Mesenchymal stem cell (in vitro differentiated cells and primary cell): ENCODE data around the gene TMEM141.
"Not testable (repeated sequence)": the region's sequence is repeated elsewhere in the genome, so short reads cannot be mapped to it uniquely, and the experiment has no call there.

Source experiments
- DNase-seq: peaks from one replicate; pipeline ENCODE4 v3.0.0-alpha.2; 2013
- H2AFZ ChIP-seq: one replicate; pipeline ENCODE4 v1.6.1; 2013; ENCODE audit warnings: low read depth, mild to moderate bottlenecking, control low read depth, inconsistent platforms, low read length, moderate library complexity
- H2AK5ac ChIP-seq: 2 replicates; pipeline ENCODE4 v1.6.1; 2013; ENCODE audit warnings: low read length, moderate library complexity, mild to moderate bottlenecking, inconsistent platforms; ENCODE audit not compliant: severe bottlenecking
- H2BK120ac ChIP-seq: one replicate; pipeline ENCODE4 v1.6.1; 2013; ENCODE audit warnings: low read depth, mild to moderate bottlenecking, inconsistent platforms, low read length, moderate library complexity
- H2BK12ac ChIP-seq, 2 experiments: one replicate each; pipeline ENCODE4 v1.6.1; 2013; ENCODE audit warnings: inconsistent platforms in 2 of 2, low read length in 2 of 2, mild to moderate bottlenecking in 2 of 2, moderate library complexity in 2 of 2, control low read depth in 1 of 2
- H2BK15ac ChIP-seq: one replicate; pipeline ENCODE4 v1.6.1; 2013; ENCODE audit warnings: mild to moderate bottlenecking, low read depth, inconsistent platforms; ENCODE audit not compliant: poor library complexity, severe bottlenecking
- H2BK5ac ChIP-seq: 2 replicates; pipeline ENCODE4 v1.6.1; 2013; ENCODE audit warnings: low read depth, mild to moderate bottlenecking, low read length, control low read depth, inconsistent platforms; ENCODE audit not compliant: poor library complexity, severe bottlenecking
- H3K14ac ChIP-seq, 2 experiments: one replicate each; pipeline ENCODE4 v1.6.1; 2013; ENCODE audit warnings: inconsistent platforms in 2 of 2, low read length in 2 of 2, control low read depth in 1 of 2, mild to moderate bottlenecking in 1 of 2, moderate library complexity in 1 of 2
- H3K18ac ChIP-seq, 2 experiments: one replicate each; pipeline ENCODE4 v1.6.1; 2013; ENCODE audit warnings: inconsistent platforms in 2 of 2, low read length in 2 of 2, control low read depth in 1 of 2, low read depth in 1 of 2, mild to moderate bottlenecking in 1 of 2
- H3K23ac ChIP-seq, 2 experiments: one replicate each; pipeline ENCODE4 v1.6.1; 2013; ENCODE audit warnings: inconsistent platforms in 2 of 2, low read length in 2 of 2, mild to moderate bottlenecking in 2 of 2, moderate library complexity in 2 of 2, control low read depth in 1 of 2
- H3K27ac ChIP-seq: 2 replicates; pipeline ENCODE4 v1.5.1; 2013; ENCODE audit warnings: mild to moderate bottlenecking, moderate library complexity, low read length, control low read depth, inconsistent platforms; ENCODE audit not compliant: poor library complexity, severe bottlenecking
- H3K27me3 ChIP-seq, 2 experiments: 2 replicates each; pipeline versions ENCODE4 v1.6.1 to v1.7.0; 2013; ENCODE audit warnings: low read length in 2 of 2, mild to moderate bottlenecking in 2 of 2, moderate library complexity in 2 of 2, control low read depth in 1 of 2, inconsistent platforms in 1 of 2; ENCODE audit not compliant: control insufficient read depth in 1 of 2, insufficient read depth in 1 of 2
- H3K36me3 ChIP-seq, 2 experiments: 2 replicates each; pipeline versions ENCODE4 v1.6.1 to v1.7.0; 2013; ENCODE audit warnings: low read length in 2 of 2, control low read depth in 1 of 2, inconsistent platforms in 1 of 2, low read depth in 1 of 2, mild to moderate bottlenecking in 1 of 2; ENCODE audit not compliant: insufficient read depth in 2 of 2, control insufficient read depth in 1 of 2
- H3K4ac ChIP-seq, 2 experiments: one replicate each; pipeline ENCODE4 v1.6.1; 2013; ENCODE audit warnings: inconsistent platforms in 2 of 2, low read length in 2 of 2, mild to moderate bottlenecking in 2 of 2, moderate library complexity in 2 of 2, control low read depth in 1 of 2, low read depth in 1 of 2
- H3K4me1 ChIP-seq: 2 replicates; pipeline ENCODE4 v1.6.1; 2013; ENCODE audit warnings: low read depth, low read length, control low read depth; ENCODE audit not compliant: control insufficient read depth, insufficient read depth
- H3K4me2 ChIP-seq: 2 replicates; pipeline ENCODE4 v1.6.1; 2013; ENCODE audit warnings: low read length, mild to moderate bottlenecking, inconsistent platforms; ENCODE audit not compliant: poor library complexity, severe bottlenecking
- H3K4me3 ChIP-seq, 2 experiments: 2 replicates each; pipeline versions ENCODE4 v1.5.1 to v1.7.0; 2013; ENCODE audit warnings: low read length in 2 of 2, mild to moderate bottlenecking in 2 of 2, control low read depth in 1 of 2, low read depth in 1 of 2; ENCODE audit not compliant: insufficient read depth in 1 of 2
- H3K79me1 ChIP-seq: replicated peaks from 2 replicates; pipeline ENCODE4 v1.6.1; 2013; ENCODE audit warnings: mild to moderate bottlenecking, control low read depth, low read length, inconsistent platforms; ENCODE audit not compliant: poor library complexity, severe bottlenecking
- H3K9ac ChIP-seq: 2 replicates; pipeline ENCODE4 v1.7.0; 2013; ENCODE audit warnings: mild to moderate bottlenecking, low read length, moderate library complexity
- H3K9me3 ChIP-seq: 2 replicates; pipeline ENCODE4 v1.7.0; 2013; ENCODE audit warnings: mild to moderate bottlenecking, low read length; ENCODE audit not compliant: control insufficient read depth
- H4K8ac ChIP-seq: one replicate; pipeline ENCODE4 v1.6.1; 2013; ENCODE audit warnings: inconsistent platforms, mild to moderate bottlenecking, low read length, moderate library complexity
- H4K91ac ChIP-seq: one replicate; pipeline ENCODE4 v1.6.1; 2013; ENCODE audit warnings: mild to moderate bottlenecking, low read length, inconsistent platforms
- WGBS: methylation state at CpG from one replicate; pipeline ENCODE4 v1.1.7; 2013; ENCODE audit warnings: mixed read lengths; 5-methylcytosine and 5-hydroxymethylcytosine counted together

The TMEM141 gene

DNA sequence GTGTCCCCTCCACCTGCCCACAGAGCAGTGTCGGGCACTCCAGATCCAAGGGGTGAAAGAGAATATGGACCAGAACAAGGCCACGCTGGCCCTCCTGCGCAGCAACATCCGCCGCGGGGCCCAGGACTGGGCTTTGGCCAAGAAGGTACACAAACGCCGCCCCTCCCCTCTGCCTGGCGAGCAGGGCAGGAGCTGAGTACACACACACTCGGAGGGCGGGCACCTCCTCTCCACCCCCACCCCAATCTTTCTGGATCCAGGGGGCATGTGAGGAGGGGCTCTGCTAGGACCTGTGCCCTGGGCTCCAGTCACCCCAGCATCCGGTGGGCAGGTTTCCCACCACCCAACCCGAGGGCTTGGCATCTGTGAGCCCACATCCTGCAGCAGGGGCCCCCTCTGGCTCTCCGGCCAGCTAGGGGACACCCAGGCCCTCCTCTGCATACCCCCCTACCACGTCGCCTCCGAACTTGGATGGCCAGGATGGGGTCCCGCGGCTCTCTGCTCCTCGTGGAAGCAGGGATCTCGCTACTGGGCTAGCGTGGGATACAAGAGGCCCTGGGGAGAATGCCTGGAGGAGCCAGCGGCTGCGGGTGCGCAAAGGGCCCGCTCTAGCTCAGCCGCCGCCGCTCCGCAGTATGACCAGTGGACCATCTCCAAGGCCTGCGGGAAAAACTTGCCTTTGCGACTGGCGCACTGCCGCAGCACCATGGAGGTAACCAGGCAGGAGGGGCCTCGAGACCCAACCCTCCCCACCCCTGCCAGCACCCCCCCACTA lies 8.1 kb downstream of the TMEM141 start:
- peak overlapping the region in 1 of 2 experiments; percentile 78 for H3K18ac ChIP-seq
- peak overlapping the region in 1 of 2 experiments; percentile 28 for H2BK12ac ChIP-seq
- whole genome bisulfite sequencing = 60% methylated on average over 35 of the region's 35 CpGs

DNA sequence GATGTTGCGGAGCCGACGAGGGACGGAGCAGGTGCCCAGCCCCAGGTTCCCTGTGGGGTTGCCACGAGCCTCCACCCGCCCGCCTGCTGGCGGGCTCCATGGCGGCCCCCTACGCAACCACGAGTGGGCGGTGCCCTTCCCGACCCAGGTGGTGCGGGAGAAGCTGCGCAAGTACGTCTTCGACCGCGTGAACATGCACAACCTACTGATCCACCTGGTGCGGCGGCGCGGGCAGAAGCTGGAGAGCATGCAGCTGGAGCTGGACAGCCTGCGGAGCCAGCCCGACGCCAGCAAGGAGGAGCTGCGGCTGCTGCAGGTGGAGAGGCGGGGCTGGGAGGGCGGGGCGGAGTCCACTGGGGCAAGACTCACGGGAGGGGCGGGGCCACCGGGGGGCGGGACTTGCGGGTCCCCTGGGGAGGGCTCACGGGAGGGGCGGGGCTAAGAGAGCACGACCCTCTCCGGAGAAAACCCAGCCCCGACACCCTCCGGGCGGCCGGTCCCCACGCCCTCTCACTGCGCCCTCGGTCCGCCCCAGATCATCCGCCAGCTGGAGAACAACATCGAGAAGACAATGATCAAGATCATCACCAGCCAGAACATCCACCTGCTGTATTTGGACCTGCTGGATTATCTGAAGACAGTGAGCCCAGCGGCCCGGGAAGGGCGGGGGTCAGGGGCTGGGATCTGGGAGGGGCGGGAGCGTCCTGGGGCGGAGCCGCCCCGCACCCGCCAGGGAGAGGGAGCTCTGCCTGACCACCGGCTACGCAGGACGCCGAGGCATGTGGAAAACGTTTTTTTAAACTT lies 8.9 kb downstream of the TMEM141 start:
- H3K23ac ChIP-seq = no peak overlapping the region
- H3K14ac ChIP-seq = no peak overlapping the region
- peaks cover 0 to 16% of the 10 kb centered on the region in 2 experiments for H3K36me3 ChIP-seq
- no peak overlapping the region for H3K4me3 ChIP-seq
- H3K4me1 ChIP-seq = peaks cover 19% of the 10 kb centered on the region
- peak overlapping the region; percentile 66 for H3K4me2 ChIP-seq
- no peak overlapping the region for H2AK5ac ChIP-seq
- no peak overlapping the region for H4K91ac ChIP-seq
- 1% methylated on average over 61 of the region's 63 CpGs for WGBS
- peak overlapping the region in 1 of 2 experiments; percentile 11 for H2BK12ac ChIP-seq
- H3K79me1 ChIP-seq = no peaks in the 10 kb centered on the region
- peaks cover 41 to 66% of the 10 kb centered on the region in 2 experiments for H3K27me3 ChIP-seq
- H3K18ac ChIP-seq = peak overlapping the region in 1 of 2 experiments; percentile 78
- H2BK5ac ChIP-seq = no peak overlapping the region
- no peak overlapping the region for H3K27ac ChIP-seq
- peak; percentile 76 for DNase-seq
- no peak overlapping the region for H2AFZ ChIP-seq
- H4K8ac ChIP-seq = peak overlapping the region; percentile 48
- no peak overlapping the region for H2BK15ac ChIP-seq
- H2BK120ac ChIP-seq = no peak overlapping the region
- no peak overlapping the region for H3K4ac ChIP-seq
- H3K9ac ChIP-seq = no peak overlapping the region
- no peaks in the 10 kb centered on the region for H3K9me3 ChIP-seq

More for the DNA sequence above, 8.1 kb downstream of the TMEM141 start:
- Histone ChIP-seq H2AK5ac (no peak overlapping the region), H4K8ac (peak overlapping the region; percentile 48), H3K27ac (no peak overlapping the region), H2BK120ac (no peak overlapping the region), H3K4ac (peak overlapping the region in 1 of 2 experiments; percentile 47), H3K4me2 (peak overlapping the region; percentile 55), H3K23ac (no peak overlapping the region), H3K4me3 (no peak overlapping the region), H3K9me3 (no peaks in the 10 kb centered on the region), H2BK15ac (peak overlapping the region; percentile 3), H2BK5ac (no peak overlapping the region), H3K4me1 (peaks cover 19% of the 10 kb centered on the region), H2AFZ (no peak overlapping the region), H3K14ac (no peak overlapping the region), H3K36me3 (peaks cover 0 to 12% of the 10 kb centered on the region in 2 experiments), H3K79me1 (no peaks in the 10 kb centered on the region), H3K27me3 (peaks cover 41 to 66% of the 10 kb centered on the region in 2 experiments), H3K9ac (no peak overlapping the region), H4K91ac (peak overlapping the region; percentile 34)
- no peak for DNase-seq

DNA sequence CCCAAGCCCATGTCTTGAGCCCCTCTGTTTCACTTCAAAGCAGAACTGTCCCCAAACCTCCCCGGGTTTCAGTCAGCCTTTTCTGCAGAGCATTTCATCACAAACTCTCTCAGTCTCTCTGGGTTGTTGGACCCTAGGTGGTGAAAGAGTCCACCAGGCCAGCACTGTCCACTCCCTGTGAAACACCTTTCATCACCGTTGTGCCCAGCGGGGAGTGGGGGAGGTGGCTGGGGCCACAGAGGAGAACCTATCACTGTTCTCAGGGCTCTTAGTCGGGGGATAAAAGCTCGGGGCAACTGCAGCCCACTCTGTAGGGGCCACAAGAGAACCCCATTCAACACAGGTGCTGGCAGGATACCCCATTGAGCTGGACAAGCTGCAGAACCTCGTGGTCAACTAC lies 11.2 kb downstream of the TMEM141 start:
- H2BK15ac ChIP-seq = no peak overlapping the region
- no peak overlapping the region for H3K23ac ChIP-seq
- H3K27me3 ChIP-seq = peaks cover 32 to 46% of the 10 kb centered on the region in 2 experiments
- no peak overlapping the region for H3K4me2 ChIP-seq
- H2AK5ac ChIP-seq = no peak overlapping the region
- H2BK120ac ChIP-seq = no peak overlapping the region
- no peak overlapping the region for H4K8ac ChIP-seq
- no peak overlapping the region for H3K9ac ChIP-seq
- H4K91ac ChIP-seq = no peak overlapping the region
- no peak overlapping the region for H3K4me3 ChIP-seq
- no peaks in the 10 kb centered on the region for H3K9me3 ChIP-seq
- H3K27ac ChIP-seq = no peak overlapping the region
- H2AFZ ChIP-seq = no peak overlapping the region
- peaks cover 5 to 19% of the 10 kb centered on the region in 2 experiments for H3K36me3 ChIP-seq
- no peak overlapping the region for H2BK12ac ChIP-seq
- 80% methylated on average over 6 of the region's 6 CpGs for WGBS
- peaks cover 3% of the 10 kb centered on the region for H3K79me1 ChIP-seq
- H3K4ac ChIP-seq = no peak overlapping the region
- H2BK5ac ChIP-seq = no peak overlapping the region
- no peak overlapping the region for H3K14ac ChIP-seq
- DNase-seq = no peak
- peaks cover 28% of the 10 kb centered on the region for H3K4me1 ChIP-seq
- no peak overlapping the region for H3K18ac ChIP-seq

DNA sequence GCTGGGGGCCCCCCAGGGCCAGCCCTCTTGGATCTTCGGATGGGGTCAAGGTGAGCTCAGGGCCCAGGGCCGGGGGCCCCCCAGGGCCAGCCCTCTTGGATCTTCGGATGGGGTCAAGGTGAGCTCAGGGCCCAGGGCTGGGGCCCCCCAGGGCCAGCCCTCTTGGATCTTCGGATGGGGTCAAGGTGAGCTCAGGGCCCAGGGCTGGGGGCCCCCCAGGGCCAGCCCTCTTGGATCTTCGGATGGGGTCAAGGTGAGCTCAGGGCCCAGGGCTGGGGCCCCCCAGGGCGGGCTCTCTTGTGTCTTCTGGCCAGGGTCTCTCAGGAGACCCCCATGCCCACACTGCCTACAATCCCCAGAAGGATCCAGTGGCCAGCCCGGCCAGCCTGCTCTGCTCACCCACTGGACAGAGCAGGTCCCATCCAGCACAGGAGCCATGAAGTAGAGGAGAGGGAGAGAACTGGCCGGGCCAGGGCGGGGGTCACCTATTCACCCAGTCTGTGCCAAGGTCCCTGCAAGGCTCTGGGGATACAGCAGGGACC lies 11.9 kb downstream of the TMEM141 start:
- not testable (repeated sequence) for H3K23ac ChIP-seq, H3K4ac ChIP-seq, H4K91ac ChIP-seq, H2BK15ac ChIP-seq, H3K9me3 ChIP-seq, H3K14ac ChIP-seq, H2AFZ ChIP-seq, H4K8ac ChIP-seq, H3K4me2 ChIP-seq, H3K18ac ChIP-seq, H2BK12ac ChIP-seq, H3K4me3 ChIP-seq, H3K27ac ChIP-seq, H3K79me1 ChIP-seq, H2BK120ac ChIP-seq, DNase-seq, H3K9ac ChIP-seq, H2BK5ac ChIP-seq, H2AK5ac ChIP-seq
- 98% methylated on average over 5 of the region's 9 CpGs for WGBS
- peaks cover 5 to 19% of the 10 kb centered on the region in 2 experiments for H3K36me3 ChIP-seq
- H3K4me1 ChIP-seq = peaks cover 28% of the 10 kb centered on the region
- peaks cover 32 to 42% of the 10 kb centered on the region in 2 experiments for H3K27me3 ChIP-seq
